Neural progenitor cell (in vitro differentiated cells): Measurements from ENCODE around the gene MORN1.

Source experiments
- CTCF ChIP-seq: fragments of 200-600 bp; sonication (generic); IDR thresholded peaks from 2 replicates; pipeline ENCODE4 v1.5.1; 2017; ENCODE audit warnings: antibody characterized with exemption, mild to moderate bottlenecking
- EZH2 ChIP-seq: fragments of 200-600 bp; sonication (generic); IDR thresholded peaks from 2 replicates; pipeline ENCODE4 v1.6.1; 2017; ENCODE audit warnings: antibody characterized with exemption, mild to moderate bottlenecking, moderate library complexity

GRCh38 chr1:2431518-2431917 is 40.2 kb upstream of the MORN1 start:
- no peak for TF ChIP-seq EZH2
- TF ChIP-seq CTCF, result no peak
